Gastroesophageal sphincter (tissue), 3 donors: ENCODE data around the gene FLYWCH1.

Experiments
- EP300 ChIP-seq: sonication (generic); formaldehyde crosslinking; IDR thresholded peaks from one replicate; pipeline ENCODE4 v1.6.1; 2017; ENCODE audit warnings: antibody characterized with exemption, mild to moderate bottlenecking
- POLR2A ChIP-seq, 2 donors: fragments of 450-650 bp; IDR thresholded peaks; one replicate each; pipeline ENCODE4 v1.6.1; 2017; ENCODE audit warnings: antibody characterized with exemption in 2 of 2, mild to moderate bottlenecking in 2 of 2, moderate library complexity in 1 of 2
- POLR2AphosphoS5 ChIP-seq: sonication (generic); formaldehyde crosslinking; IDR thresholded peaks from one replicate; pipeline ENCODE4 v1.6.1; 2017; ENCODE audit warnings: antibody characterized with exemption
- TF ChIP-seq, protein P1 (sequence below), 4 experiments: fragments of 200-600 bp in 2 of 4; fragments of 450-650 bp in 2 of 4; sonication (generic) in 1 of 4; IDR thresholded peaks; one replicate each; pipeline ENCODE4 v1.5.1; 2017 to 2019; ENCODE audit warnings: antibody characterized with exemption in 4 of 4, mild to moderate bottlenecking in 2 of 4, moderate library complexity in 2 of 4

DNA sequence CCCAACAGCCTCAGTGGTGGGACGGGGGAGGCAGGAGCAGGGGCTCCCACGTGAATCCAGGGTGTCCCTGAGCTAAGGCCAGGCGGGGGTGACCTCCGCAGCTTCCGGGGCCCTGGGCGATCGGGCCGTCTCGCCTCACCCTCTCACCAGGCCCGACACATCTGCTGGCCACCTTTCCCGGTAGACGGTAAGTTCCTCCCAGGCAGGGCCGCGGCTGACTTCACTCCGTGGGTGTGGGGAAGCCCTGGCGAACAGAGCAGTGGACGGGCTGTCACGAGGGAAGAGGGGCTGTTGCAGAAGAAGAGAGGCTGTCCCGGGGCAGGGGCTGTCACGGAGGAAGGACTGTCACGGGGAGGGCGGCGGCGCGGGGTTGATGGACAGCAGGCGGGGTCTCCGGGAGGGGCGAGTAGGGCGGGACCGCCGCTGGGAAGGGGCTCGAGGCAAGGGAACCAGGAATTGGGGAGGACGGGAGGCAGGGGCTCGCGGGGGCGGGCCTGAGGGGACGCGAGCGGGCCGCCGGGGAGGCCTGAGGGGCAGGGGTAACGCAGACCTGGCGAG, 68.0 kb downstream of the FLYWCH1 start:
- TF ChIP-seq POLR2A (IDR thresholded peaks at IDR 0.05) (no peak), POLR2AphosphoS5 (no peak), EP300 (no peak)
- TF ChIP-seq, protein P1, sequence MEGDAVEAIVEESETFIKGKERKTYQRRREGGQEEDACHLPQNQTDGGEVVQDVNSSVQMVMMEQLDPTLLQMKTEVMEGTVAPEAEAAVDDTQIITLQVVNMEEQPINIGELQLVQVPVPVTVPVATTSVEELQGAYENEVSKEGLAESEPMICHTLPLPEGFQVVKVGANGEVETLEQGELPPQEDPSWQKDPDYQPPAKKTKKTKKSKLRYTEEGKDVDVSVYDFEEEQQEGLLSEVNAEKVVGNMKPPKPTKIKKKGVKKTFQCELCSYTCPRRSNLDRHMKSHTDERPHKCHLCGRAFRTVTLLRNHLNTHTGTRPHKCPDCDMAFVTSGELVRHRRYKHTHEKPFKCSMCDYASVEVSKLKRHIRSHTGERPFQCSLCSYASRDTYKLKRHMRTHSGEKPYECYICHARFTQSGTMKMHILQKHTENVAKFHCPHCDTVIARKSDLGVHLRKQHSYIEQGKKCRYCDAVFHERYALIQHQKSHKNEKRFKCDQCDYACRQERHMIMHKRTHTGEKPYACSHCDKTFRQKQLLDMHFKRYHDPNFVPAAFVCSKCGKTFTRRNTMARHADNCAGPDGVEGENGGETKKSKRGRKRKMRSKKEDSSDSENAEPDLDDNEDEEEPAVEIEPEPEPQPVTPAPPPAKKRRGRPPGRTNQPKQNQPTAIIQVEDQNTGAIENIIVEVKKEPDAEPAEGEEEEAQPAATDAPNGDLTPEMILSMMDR (IDR thresholded peaks at IDR 0.05), result no peak
